Hypothalamus (tissue), 51 donors: ENCODE results near the gene TRDMT1.

Source experiments
- DNase-seq, 51 donors: peaks; one replicate each; lab custom pipeline; 2025; lab: John Stamatoyannopoulos, UW

Gene TRDMT1

GRCh38 chr10:17200912-17201793 is at the start of gene TRDMT1:
Gene TRDMT1 (minus strand): TSS chr10:17201672. CDS start chr10:17201634, 38 bp downstream.
- DNase-seq, result peak; percentile 52 to 96 (median 84)

GRCh38 chr10:17250736-17251135 is 49.3 kb upstream of the TRDMT1 start:
- no peak for DNase-seq

- no peak for DNase-seq
Observed at GRCh38 chr10:17249820-17250219, 48.3 kb upstream of the TRDMT1 start.

GRCh38 chr10:17248964-17249363 is 47.5 kb upstream of the TRDMT1 start:
- no peak for DNase-seq

GRCh38 chr10:17247210-17247609 is 45.7 kb upstream of the TRDMT1 start:
- DNase-seq, result no peak

GRCh38 chr10:17244700-17245365 is 43.4 kb upstream of the TRDMT1 start:
- DNase-seq, result no peak

- DNase-seq, result no peak
Observed at GRCh38 chr10:17241611-17242333, 40.3 kb upstream of the TRDMT1 start.

- DNase-seq, result no peak
Observed at GRCh38 chr10:17240616-17241015, 39.1 kb upstream of the TRDMT1 start.

- DNase-seq, result no peak
Observed at GRCh38 chr10:17240096-17240495, 38.6 kb upstream of the TRDMT1 start.

- no peak for DNase-seq
Observed at GRCh38 chr10:17239345-17240085, 38.0 kb upstream of the TRDMT1 start.

GRCh38 chr10:17238445-17239291 is 37.2 kb upstream of the TRDMT1 start:
- DNase-seq, result no peak

- DNase-seq, result no peak
Observed at GRCh38 chr10:17237915-17238444, 36.5 kb upstream of the TRDMT1 start.

GRCh38 chr10:17237149-17237527 is 35.7 kb upstream of the TRDMT1 start:
- DNase-seq, result no peak

GRCh38 chr10:17236468-17237148 is 35.1 kb upstream of the TRDMT1 start:
- DNase-seq, result no peak

GRCh38 chr10:17235136-17235535 is 33.7 kb upstream of the TRDMT1 start:
- DNase-seq, result no peak

- DNase-seq, result no peak
Observed at GRCh38 chr10:17234431-17234945, 33.0 kb upstream of the TRDMT1 start.

GRCh38 chr10:17233286-17233991 is 32.0 kb upstream of the TRDMT1 start:
- DNase-seq, result no peak
